Activated CD4-positive, alpha-beta memory T cell treated with anti-CD3 and anti-CD28 coated beads for 36 hours (primary cell): ENCODE measurements around the gene MRFAP1. TPM values are rescaled to one million over a fixed set of nuclear protein-coding genes. Genes with fewer than 3 reads are reported as not detected.
"Not testable (repeated sequence)": the region's sequence is repeated elsewhere in the genome, so short reads cannot be mapped to it uniquely, and the experiment has no call there.

Source experiments
- CTCF ChIA-PET: fragments of 350-600 bp; sonication (Branson Sonifier 250); formaldehyde crosslinking; loops from one replicate; lab custom pipeline; 2021; ENCODE audit warnings: antibody characterized with exemption, inconsistent platforms; lab: Charles Lee
- POLR2A ChIA-PET: fragments of 350-600 bp; sonication (Branson Sonifier 250); formaldehyde crosslinking; loops from one replicate; lab custom pipeline; 2021; ENCODE audit warnings: antibody characterized with exemption; lab: Charles Lee
- DNase-seq: peaks from one replicate; pipeline ENCODE4 v3.0.0-alpha.2; 2020
- H3K27ac Mint-ChIP-seq: one replicate; pipeline ENCODE4 v1.8.0; 2021; ENCODE audit warnings: mixed read lengths
- H3K27me3 Mint-ChIP-seq: one replicate; pipeline ENCODE4 v1.8.0; 2021; ENCODE audit warnings: mixed read lengths
- H3K36me3 Mint-ChIP-seq: one replicate; pipeline ENCODE4 v1.8.0; 2021; ENCODE audit warnings: mixed read lengths
- H3K4me1 Mint-ChIP-seq: one replicate; pipeline ENCODE4 v1.8.0; 2021; ENCODE audit warnings: low read depth, mixed read lengths
- H3K4me3 Mint-ChIP-seq: one replicate; pipeline ENCODE4 v1.8.0; 2021; ENCODE audit warnings: mild to moderate bottlenecking, mixed read lengths
- H3K9me3 Mint-ChIP-seq: one replicate; pipeline ENCODE4 v1.8.0; 2021; ENCODE audit warnings: mixed read lengths
- intact Hi-C: fragments of 100-400 bp; cut with micrococcal nuclease; formaldehyde crosslinking; loops from one replicate; pipeline ENCODE4 v1.15.1; 2023
- total RNA-seq, 2 experiments: library from RNA; stranded (reverse); gene quantifications; one replicate each; pipeline ENCODE4 v1.2.3, GENCODE V29; 2021

Gene MRFAP1
- total RNA-seq, 2 experiments from 2014 or later = 122 to 130 TPM

GRCh38 chr4:6627832-6628231 lies 12.7 kb upstream of the MRFAP1 start:
- Mint-ChIP-seq H3K36me3 (no peaks in the 10 kb centered on the region), H3K9me3 (no peaks in the 10 kb centered on the region), H3K4me1 (no peaks in the 10 kb centered on the region), H3K27me3 (no peaks in the 10 kb centered on the region), H3K4me3 (no peak overlapping the region), H3K27ac (no peak overlapping the region)
- POLR2A ChIA-PET = no interaction called here
- intact Hi-C loops = no loop called here
- CTCF ChIA-PET = no interaction called here
- no peak for DNase-seq

DNA sequence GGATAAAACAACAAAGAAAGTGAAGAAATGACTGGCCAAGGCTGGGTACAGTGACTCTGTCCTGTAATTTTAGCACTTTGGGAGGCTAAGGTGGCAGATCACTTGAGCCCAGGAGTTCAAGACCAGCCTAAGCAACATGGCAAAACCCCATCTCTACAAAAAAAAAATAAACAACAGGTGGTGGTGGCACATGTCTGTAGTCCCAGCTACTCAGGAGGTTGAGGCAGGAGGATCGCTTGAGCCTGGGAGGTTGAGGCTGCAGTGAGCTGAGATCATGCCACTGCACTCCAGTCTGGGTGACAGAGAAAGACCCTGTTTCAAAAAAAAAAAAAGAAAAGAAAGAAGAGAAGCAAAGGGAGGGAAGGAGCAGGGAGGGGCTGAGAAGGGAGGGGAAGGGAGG lies 12.0 kb upstream of the MRFAP1 start:
- H3K36me3 Mint-ChIP-seq, H3K27me3 Mint-ChIP-seq, H3K4me3 Mint-ChIP-seq, DNase-seq, H3K27ac Mint-ChIP-seq, H3K4me1 Mint-ChIP-seq, intact Hi-C loops, H3K9me3 Mint-ChIP-seq, POLR2A ChIA-PET, CTCF ChIA-PET: not testable (repeated sequence)

- H3K9me3 Mint-ChIP-seq = no peaks in the 10 kb centered on the region
- CTCF ChIA-PET = no interaction called here
- DNase-seq = no peak
- POLR2A ChIA-PET = no interaction called here
- no peaks in the 10 kb centered on the region for H3K27me3 Mint-ChIP-seq
- H3K36me3 Mint-ChIP-seq = no peaks in the 10 kb centered on the region
- H3K4me3 Mint-ChIP-seq = no peak overlapping the region
- intact Hi-C loops = no loop called here
- H3K27ac Mint-ChIP-seq = no peak overlapping the region
- H3K4me1 Mint-ChIP-seq = peaks cover 3% of the 10 kb centered on the region
Observed at GRCh38 chr4:6632125-6632524, 8.4 kb upstream of the MRFAP1 start.

- Mint-ChIP-seq H3K9me3 (no peaks in the 10 kb centered on the region), H3K4me3 (no peak overlapping the region), H3K27ac (no peak overlapping the region), H3K4me1 (peaks cover 3% of the 10 kb centered on the region), H3K27me3 (no peaks in the 10 kb centered on the region), H3K36me3 (no peaks in the 10 kb centered on the region)
- peak; percentile 23 for DNase-seq
- intact Hi-C loops = no loop called here
- POLR2A ChIA-PET = interaction anchor here (0.5 kb wide), 1 partner anchor 276 kb away, joined by 3 read pairs; the partner anchor contains the start of gene TBC1D14
- CTCF ChIA-PET = interaction anchor here (1.1 kb wide), 1 partner anchor 30 kb away, joined by 3 read pairs; no protein-coding TSS in a partner anchor
Observed at GRCh38 chr4:6633091-6633906, 7.2 kb upstream of the MRFAP1 start.

- no peaks in the 10 kb centered on the region for H3K9me3 Mint-ChIP-seq
- no peaks in the 10 kb centered on the region for H3K36me3 Mint-ChIP-seq
- H3K4me1 Mint-ChIP-seq = peaks cover 3% of the 10 kb centered on the region
- no peaks in the 10 kb centered on the region for H3K27me3 Mint-ChIP-seq
- DNase-seq = no peak
- CTCF ChIA-PET = no interaction called here
- POLR2A ChIA-PET = no interaction called here
- H3K4me3 Mint-ChIP-seq = no peak overlapping the region
- H3K27ac Mint-ChIP-seq = no peak overlapping the region
- intact Hi-C loops = no loop called here
Observed at GRCh38 chr4:6634746-6635145, 5.7 kb upstream of the MRFAP1 start.

- Mint-ChIP-seq H3K27ac (peak overlapping the region; percentile 60), H3K36me3 (peaks cover 33% of the 10 kb centered on the region), H3K4me3 (no peak overlapping the region), H3K27me3 (no peaks in the 10 kb centered on the region), H3K9me3 (no peaks in the 10 kb centered on the region), H3K4me1 (peaks cover 26% of the 10 kb centered on the region)
- ChIA-PET CTCF (interaction anchor here (0.9 kb wide), 1 partner anchor 64 kb away, joined by 3 read pairs; the partner anchor contains the start of gene MAN2B2), POLR2A (interaction anchor here (1.5 to 3.5 kb wide), 3 partner anchors 20 to 64 kb away, joined by 4 to 48 read pairs (median 10); partner anchors contain the start of gene MAN2B2)
- intact Hi-C loops = no loop called here
- DNase-seq = no peak
Observed at GRCh38 chr4:6639137-6639680, 1.3 kb upstream of the MRFAP1 start.

DNA sequence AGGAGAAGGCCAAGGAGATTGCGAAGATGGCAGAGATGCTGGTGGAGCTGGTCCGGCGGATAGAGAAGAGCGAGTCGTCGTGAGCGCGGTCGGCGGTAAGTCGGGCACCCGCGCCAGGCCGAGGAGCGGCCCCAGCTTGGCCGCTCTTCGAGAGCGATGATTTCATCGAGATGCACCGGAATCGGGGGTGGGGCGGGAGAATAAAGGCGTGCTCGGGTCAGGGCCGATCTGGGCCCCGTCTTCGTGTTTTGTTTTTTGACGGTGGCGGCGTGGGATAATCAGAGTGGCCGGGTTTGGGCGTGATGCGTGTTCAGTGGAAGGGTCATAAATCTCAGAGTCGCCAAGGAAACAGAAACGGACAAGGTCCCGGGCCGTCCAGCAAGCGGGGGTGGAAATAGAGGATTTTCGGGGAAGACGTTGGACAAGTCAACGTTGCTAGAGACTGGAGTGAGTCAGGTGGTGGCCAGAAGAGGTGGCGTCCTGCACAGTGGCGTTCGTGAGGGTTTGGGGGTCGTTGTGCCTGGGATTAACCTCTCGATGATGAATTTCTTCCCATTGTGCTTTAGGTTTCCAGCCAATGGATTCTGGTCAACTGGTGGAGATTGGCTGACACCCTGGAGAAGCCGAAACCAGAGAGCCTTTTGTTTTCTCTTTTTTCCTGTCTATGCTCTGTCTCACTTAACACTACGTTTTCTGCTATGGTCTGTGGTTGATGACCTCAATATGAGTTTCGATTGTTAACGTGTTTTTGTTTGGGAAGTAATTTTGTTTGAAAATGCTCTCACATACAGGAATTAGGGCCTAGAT lies 882 bp downstream of the MRFAP1 start:
- H3K36me3 Mint-ChIP-seq = peaks cover 33% of the 10 kb centered on the region
- H3K27ac Mint-ChIP-seq = peak overlapping the region; percentile 99
- peaks cover 29% of the 10 kb centered on the region for H3K4me1 Mint-ChIP-seq
- H3K9me3 Mint-ChIP-seq = no peaks in the 10 kb centered on the region
- intact Hi-C loops = loop anchor here (1.0 to 2.0 kb wide), 3 partner anchors 17 to 345 kb away; no protein-coding TSS in a partner anchor
- H3K4me3 Mint-ChIP-seq = peak overlapping the region; percentile 100
- no peaks in the 10 kb centered on the region for H3K27me3 Mint-ChIP-seq
- DNase-seq = peak; percentile 65
- CTCF ChIA-PET = interaction anchor here (0.7 to 2.4 kb wide), 10 partner anchors 12 to 314 kb away, joined by 3 to 9 read pairs (median 4); no protein-coding TSS in a partner anchor
- POLR2A ChIA-PET = interaction anchor here (0.7 to 3.5 kb wide), 11 partner anchors 13 to 461 kb away, joined by 3 to 48 read pairs (median 3); partner anchors contain the start of genes BLOC1S4, GRPEL1 and MAN2B2

GRCh38 chr4:6641971-6642320 lies 1.5 kb downstream of the MRFAP1 start:
- no peaks in the 10 kb centered on the region for H3K27me3 Mint-ChIP-seq
- H3K4me3 Mint-ChIP-seq = peak overlapping the region; percentile 100
- peaks cover 29% of the 10 kb centered on the region for H3K4me1 Mint-ChIP-seq
- no peak for DNase-seq
- ChIA-PET POLR2A (interaction anchor here (0.9 to 3.5 kb wide), 4 partner anchors 12 to 267 kb away, joined by 3 to 48 read pairs (median 4); a partner anchor contains a TSS), CTCF (interaction anchor here (0.7 to 2.4 kb wide), 6 partner anchors 22 to 314 kb away, joined by 3 to 9 read pairs (median 4); no protein-coding TSS in a partner anchor)
- peak overlapping the region; percentile 99 for H3K27ac Mint-ChIP-seq
- peaks cover 33% of the 10 kb centered on the region for H3K36me3 Mint-ChIP-seq
- no peaks in the 10 kb centered on the region for H3K9me3 Mint-ChIP-seq
- intact Hi-C loops = loop anchor here (1.0 to 2.0 kb wide), 3 partner anchors 17 to 345 kb away; no protein-coding TSS in a partner anchor

DNA sequence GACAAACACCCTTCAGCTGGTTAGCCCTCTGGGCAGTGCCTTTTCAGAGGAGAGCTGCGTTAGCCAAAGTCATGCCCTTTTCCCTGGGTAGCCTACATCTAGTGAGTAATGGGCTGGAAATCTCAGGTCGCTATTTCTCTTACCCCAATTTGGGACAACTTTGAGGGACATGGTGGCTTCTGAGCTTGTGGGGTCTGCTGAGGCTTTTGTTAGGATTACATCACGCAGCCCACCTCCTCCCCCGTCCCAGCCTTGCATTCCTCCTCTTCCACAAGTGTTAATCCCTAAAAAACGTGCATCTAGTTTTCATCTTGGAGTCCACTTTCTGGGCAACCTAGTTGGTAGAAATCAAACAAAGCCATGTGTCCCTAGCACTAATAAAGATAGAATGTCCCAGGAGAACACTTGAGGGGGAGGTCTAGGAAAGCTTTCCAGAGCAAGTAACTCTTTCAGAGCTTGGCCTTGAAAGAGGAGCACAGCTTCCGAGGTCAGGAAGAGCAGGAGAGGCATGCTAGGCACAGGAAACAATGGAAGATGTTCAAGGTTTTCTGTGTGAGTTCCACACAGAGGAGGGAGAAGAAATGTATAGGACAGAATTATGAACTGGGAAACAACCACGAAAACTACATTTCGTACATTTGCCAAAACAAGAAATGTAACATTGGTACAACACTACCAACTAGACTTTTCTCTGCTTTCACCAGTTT lies 2.8 kb downstream of the MRFAP1 start:
- H3K4me1 Mint-ChIP-seq = peaks cover 31% of the 10 kb centered on the region
- H3K9me3 Mint-ChIP-seq = no peaks in the 10 kb centered on the region
- no peak overlapping the region for H3K4me3 Mint-ChIP-seq
- no peaks in the 10 kb centered on the region for H3K27me3 Mint-ChIP-seq
- intact Hi-C loops = no loop called here
- ChIA-PET CTCF (interaction anchor here (1.4 kb wide), 1 partner anchor 316 kb away, joined by 3 read pairs; no protein-coding TSS in a partner anchor), POLR2A (interaction anchor here (0.8 to 1.6 kb wide), 2 partner anchors 30 to 266 kb away, joined by 3 to 4 read pairs; a partner anchor contains a TSS)
- peaks cover 33% of the 10 kb centered on the region for H3K36me3 Mint-ChIP-seq
- no peak for DNase-seq
- H3K27ac Mint-ChIP-seq = peak overlapping the region; percentile 99

DNA sequence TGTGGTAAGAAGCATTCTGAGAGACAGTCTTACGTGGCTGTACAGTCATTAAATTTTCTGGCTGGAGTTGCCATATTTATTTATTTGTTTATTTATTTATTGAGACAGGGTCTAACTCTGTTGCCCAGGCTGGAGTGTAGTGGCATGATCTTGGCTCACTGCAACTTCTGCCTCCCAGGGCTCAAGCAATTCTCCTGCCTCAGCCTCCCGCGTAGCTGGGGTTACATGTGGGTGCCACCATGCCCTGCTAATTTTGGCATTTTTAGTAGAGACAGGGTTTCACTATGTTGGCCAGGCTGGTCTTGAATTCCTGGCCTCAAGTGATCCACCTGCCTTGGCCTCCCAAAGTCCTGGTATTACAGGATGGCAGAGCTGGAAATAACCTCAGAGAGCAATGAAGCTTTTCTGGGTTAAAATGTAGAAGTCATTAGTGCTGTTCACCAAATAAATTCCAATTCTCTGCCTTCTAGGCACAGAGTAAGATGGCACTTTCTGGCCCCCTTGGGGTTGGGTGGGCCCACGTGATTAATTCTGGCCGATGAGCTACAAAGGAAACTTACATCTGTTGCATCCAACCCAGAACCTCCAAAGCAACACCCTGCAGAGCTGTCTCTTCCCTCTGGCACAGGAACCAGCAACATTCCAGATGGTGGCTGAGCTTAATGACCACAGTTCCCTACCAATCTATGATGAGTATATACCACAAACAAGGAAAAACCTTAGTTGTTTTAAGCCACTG lies 4.5 kb downstream of the MRFAP1 start:
- intact Hi-C loops = no loop called here
- peak overlapping the region; percentile 2 for H3K27ac Mint-ChIP-seq
- ChIA-PET POLR2A (interaction anchor here (1.2 kb wide), 1 partner anchor 29 kb away, joined by 5 read pairs; a partner anchor contains a TSS), CTCF (interaction anchor here (1.3 to 1.6 kb wide), 2 partner anchors 20 to 97 kb away, joined by 3 to 9 read pairs; no protein-coding TSS in a partner anchor)
- H3K4me1 Mint-ChIP-seq = peaks cover 31% of the 10 kb centered on the region
- no peak overlapping the region for H3K4me3 Mint-ChIP-seq
- DNase-seq = no peak
- H3K36me3 Mint-ChIP-seq = peaks cover 33% of the 10 kb centered on the region
- no peaks in the 10 kb centered on the region for H3K27me3 Mint-ChIP-seq
- H3K9me3 Mint-ChIP-seq = no peaks in the 10 kb centered on the region
